Stimulated activated CD8-positive, alpha-beta memory T cell treated with anti-CD3 and anti-CD28 coated beads, Interleukin-4, amount 100 ng/mL, for 24 hours (primary cell): Measurements from ENCODE around the gene GOLGA6L9.
"Not testable (repeated sequence)": the region's sequence is repeated elsewhere in the genome, so short reads cannot be mapped to it uniquely, and the experiment has no call there.

Experiments used
- DNase-seq: peaks from one replicate; pipeline ENCODE4 v3.0.0-alpha.2; 2020; ENCODE audit warnings: low read depth

Gene GOLGA6L9

GRCh38 chr15:82429693-82430092 lies at the start of gene GOLGA6L9:
Gene GOLGA6L9 (plus strand): TSS chr15:82429816. CDS start chr15:82430080, 264 bp downstream.
- not testable (repeated sequence) for DNase-seq

GRCh38 chr15:82381330-82381955 lies 48.2 kb upstream of the GOLGA6L9 start:
- DNase-seq, result not testable (repeated sequence)

GRCh38 chr15:82387209-82387608 lies 42.4 kb upstream of the GOLGA6L9 start:
- DNase-seq, result not testable (repeated sequence)

GRCh38 chr15:82390152-82390551 lies 39.5 kb upstream of the GOLGA6L9 start:
- DNase-seq, result not testable (repeated sequence)

GRCh38 chr15:82392077-82392476 lies 37.5 kb upstream of the GOLGA6L9 start:
- not testable (repeated sequence) for DNase-seq

- no peak for DNase-seq
These were observed 35.9 kb upstream of the GOLGA6L9 start for GRCh38 chr15:82393671-82394070.

GRCh38 chr15:82395788-82396187 lies 33.8 kb upstream of the GOLGA6L9 start:
- DNase-seq, result not testable (repeated sequence)

- no peak for DNase-seq
These were observed 31.8 kb upstream of the GOLGA6L9 start for GRCh38 chr15:82397817-82398216.

GRCh38 chr15:82398785-82399184 lies 30.8 kb upstream of the GOLGA6L9 start:
- DNase-seq, result no peak

GRCh38 chr15:82399366-82400103 lies 30.1 kb upstream of the GOLGA6L9 start:
- not testable (repeated sequence) for DNase-seq

GRCh38 chr15:82401918-82402317 lies 27.7 kb upstream of the GOLGA6L9 start:
- not testable (repeated sequence) for DNase-seq

- not testable (repeated sequence) for DNase-seq
These were observed 27.3 kb upstream of the GOLGA6L9 start for GRCh38 chr15:82402341-82402740.

GRCh38 chr15:82406211-82406610 lies 23.4 kb upstream of the GOLGA6L9 start:
- DNase-seq, result not testable (repeated sequence)

GRCh38 chr15:82410306-82410705 lies 19.3 kb upstream of the GOLGA6L9 start:
- not testable (repeated sequence) for DNase-seq

- not testable (repeated sequence) for DNase-seq
These were observed 18.0 kb upstream of the GOLGA6L9 start for GRCh38 chr15:82411595-82411994.

- DNase-seq, result not testable (repeated sequence)
These were observed 15.0 kb upstream of the GOLGA6L9 start for GRCh38 chr15:82414525-82415191.

GRCh38 chr15:82420516-82420915 lies 9.1 kb upstream of the GOLGA6L9 start:
- DNase-seq, result not testable (repeated sequence)

- DNase-seq, result not testable (repeated sequence)
These were observed 8.7 kb upstream of the GOLGA6L9 start for GRCh38 chr15:82420966-82421365.

- DNase-seq, result not testable (repeated sequence)
These were observed 2.5 kb upstream of the GOLGA6L9 start for GRCh38 chr15:82427117-82427516.

- DNase-seq, result not testable (repeated sequence)
These were observed 15.8 kb downstream of the GOLGA6L9 start for GRCh38 chr15:82445420-82445819.

- DNase-seq, result not testable (repeated sequence)
These were observed 27.7 kb downstream of the GOLGA6L9 start for GRCh38 chr15:82457336-82457735.

- DNase-seq, result not testable (repeated sequence)
These were observed 36.0 kb downstream of the GOLGA6L9 start for GRCh38 chr15:82465629-82466028.

- not testable (repeated sequence) for DNase-seq
These were observed 38.6 kb downstream of the GOLGA6L9 start for GRCh38 chr15:82468205-82468604.
